ENCODE data around the gene ZNF598. TPM values are rescaled to one million over a fixed set of nuclear protein-coding genes. Genes with fewer than 3 reads are reported as not detected.

The ZNF598 gene
- total RNA-seq, 4 donors from 2014 or later: 28.5 to 43.0 (median 34.6) TPM

- 47% methylated on average over 5 of the region's 15 CpGs; no CpG with 5 or more reads in 1 of the 2 donors for WGBS, 2 donors (ENCODE audit: low coverage in 1 of 2)
- H3K27ac ChIP-seq: no peak overlapping the region
- H3K4me3 ChIP-seq: no peak overlapping the region
- TF ChIP-seq POLR2A (IDR thresholded peaks at IDR 0.05) (no peak), EP300 (IDR thresholded peaks at IDR 0.05) (no peak), CTCF (IDR thresholded peaks at IDR 0.05) (peak in 1 of 4 experiments; percentile 36), POLR2AphosphoS5 (IDR thresholded peaks at IDR 0.05) (no peak)
- H3K4me1 ChIP-seq: no peaks in the 10 kb centered on the region
- H3K27me3 ChIP-seq: no peaks in the 10 kb centered on the region
- no peaks in the 10 kb centered on the region for H3K9me3 ChIP-seq
- ATAC-seq: peak; percentile 29
- H3K36me3 ChIP-seq: peaks cover 0 to 95% of the 10 kb centered on the region in 2 donors
Measured at GRCh38 chr16:2056077-2056476, 46.5 kb upstream of the ZNF598 start.

DNA sequence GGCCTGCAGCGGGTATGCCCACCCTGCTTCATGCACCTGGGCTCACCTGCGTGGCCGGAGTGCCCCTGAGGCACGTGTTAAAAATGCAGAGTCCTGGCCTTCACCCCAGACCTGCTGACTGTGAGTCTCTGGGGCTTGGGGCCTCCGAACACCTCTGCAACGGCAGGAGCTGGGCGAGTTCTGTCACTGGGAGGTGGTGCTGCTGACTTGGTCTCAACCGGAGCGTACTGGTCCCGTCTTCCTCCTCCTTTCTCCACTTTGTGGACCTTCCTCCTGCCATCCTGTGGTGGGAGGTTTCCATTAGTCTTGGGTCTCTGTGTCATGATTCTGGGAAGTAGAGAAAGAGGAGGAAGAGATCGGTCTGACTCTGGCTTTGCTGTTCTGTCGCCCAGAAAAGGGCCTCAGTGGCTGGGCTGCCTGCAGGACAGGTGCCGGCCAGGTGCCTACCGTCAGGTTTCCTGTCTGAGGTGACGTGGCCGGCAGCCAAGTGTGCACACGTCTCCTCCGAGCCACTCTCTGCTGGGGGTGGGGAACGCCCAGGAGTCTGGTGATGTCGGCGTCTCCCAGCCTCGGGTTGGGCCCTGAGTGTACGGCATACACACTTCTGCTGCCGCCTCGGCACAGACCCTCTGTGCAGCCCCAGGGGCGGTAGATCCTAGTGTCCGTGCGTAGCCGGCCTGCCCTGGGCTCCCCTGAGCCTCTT lies 45.1 kb upstream of the ZNF598 start:
- Histone ChIP-seq H3K4me1 (peaks cover 0 to 2% (median 0%) of the 10 kb centered on the region in 3 donors), H3K36me3 (peaks cover 0 to 95% of the 10 kb centered on the region in 2 donors), H3K9me3 (no peaks in the 10 kb centered on the region), H3K27me3 (no peaks in the 10 kb centered on the region), H3K4me3 (no peak overlapping the region), H3K27ac (no peak overlapping the region)
- ATAC-seq: no peak
- no peak for TF ChIP-seq CTCF (IDR thresholded peaks at IDR 0.05)
- no peak for TF ChIP-seq POLR2AphosphoS5 (IDR thresholded peaks at IDR 0.05)
- no peak for TF ChIP-seq EP300 (IDR thresholded peaks at IDR 0.05)
- TF ChIP-seq POLR2A (IDR thresholded peaks at IDR 0.05): no peak
- 59 to 77% methylated on average over 2 to 3 of the region's 29 CpGs for WGBS, 2 donors (ENCODE audit: low coverage in 1 of 2)

DNA sequence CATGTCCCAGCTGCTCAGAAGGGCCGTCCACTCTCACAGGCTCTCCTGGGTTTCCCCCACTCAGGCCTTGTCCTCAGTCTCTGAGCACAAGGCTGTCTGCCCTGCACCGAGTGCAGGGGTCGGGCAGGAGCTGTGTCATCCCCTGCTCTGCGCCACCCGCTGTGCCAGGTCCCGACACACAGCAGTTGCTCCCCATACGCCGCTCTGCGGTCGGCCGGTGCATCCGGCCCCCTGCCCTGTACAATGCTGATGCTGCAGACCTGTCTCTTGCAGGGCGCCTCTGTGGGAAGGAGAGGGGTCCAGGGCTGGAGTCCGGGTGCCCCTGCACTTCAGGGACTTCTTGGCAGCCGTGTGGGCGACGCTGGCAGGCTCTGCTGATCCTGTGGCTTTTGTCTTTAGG lies 44.3 kb upstream of the ZNF598 start:
- Histone ChIP-seq H3K4me3 (no peak overlapping the region), H3K27me3 (no peaks in the 10 kb centered on the region), H3K9me3 (no peaks in the 10 kb centered on the region), H3K4me1 (peaks cover 0 to 10% (median 3%) of the 10 kb centered on the region in 3 donors), H3K36me3 (peaks cover 0 to 90% of the 10 kb centered on the region in 2 donors), H3K27ac (no peak overlapping the region)
- ATAC-seq: no peak
- no peak for TF ChIP-seq EP300 (IDR thresholded peaks at IDR 0.05)
- TF ChIP-seq POLR2A (IDR thresholded peaks at IDR 0.05): no peak
- no peak for TF ChIP-seq CTCF (IDR thresholded peaks at IDR 0.05)
- no peak for TF ChIP-seq POLR2AphosphoS5 (IDR thresholded peaks at IDR 0.05)
- WGBS, 2 donors (ENCODE audit: low coverage in 1 of 2): 90% methylated on average over 1 of the region's 17 CpGs; no CpG with 5 or more reads in 1 of the 2 donors

DNA sequence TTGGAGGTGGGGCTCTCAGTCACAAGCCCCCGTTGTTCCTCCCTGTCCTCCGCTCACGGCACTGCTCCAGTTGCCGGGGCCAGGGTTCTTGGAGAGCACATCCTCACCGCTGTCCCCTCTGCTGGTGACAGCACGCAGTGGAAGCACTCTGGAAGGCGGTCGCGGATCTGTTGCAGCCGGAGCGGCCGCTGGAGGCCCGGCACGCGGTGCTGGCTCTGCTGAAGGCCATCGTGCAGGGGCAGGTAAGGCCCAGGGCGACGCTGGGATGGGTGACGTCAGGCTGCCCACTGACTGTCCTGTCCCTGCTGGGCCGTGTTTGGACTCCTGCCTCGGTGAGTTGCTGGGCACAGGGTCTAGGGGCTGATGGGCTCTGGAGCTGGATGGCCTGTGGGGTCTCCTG lies 43.6 kb upstream of the ZNF598 start:
- TF ChIP-seq EP300 (IDR thresholded peaks at IDR 0.05) (no peak), POLR2AphosphoS5 (IDR thresholded peaks at IDR 0.05) (no peak), POLR2A (IDR thresholded peaks at IDR 0.05) (no peak)
- Histone ChIP-seq H3K9me3 (no peaks in the 10 kb centered on the region), H3K4me1 (peaks cover 0 to 17% (median 9%) of the 10 kb centered on the region in 3 donors), H3K4me3 (no peak overlapping the region), H3K27ac (no peak overlapping the region), H3K27me3 (no peaks in the 10 kb centered on the region), H3K36me3 (peaks cover 0 to 84% of the 10 kb centered on the region in 2 donors)
- WGBS, 2 donors (ENCODE audit: low coverage in 1 of 2): no CpG with 5 or more reads among the region's 21 CpGs
- ATAC-seq: no peak

GRCh38 chr16:2048116-2048543 lies 38.5 kb upstream of the ZNF598 start:
- TF ChIP-seq EP300 (IDR thresholded peaks at IDR 0.05) (no peak), POLR2A (IDR thresholded peaks at IDR 0.05) (no peak), POLR2AphosphoS5 (IDR thresholded peaks at IDR 0.05) (no peak), CTCF (IDR thresholded peaks at IDR 0.05) (no peak)
- H3K4me1 ChIP-seq: peaks cover 0 to 60% (median 25%) of the 10 kb centered on the region in 3 donors
- no peaks in the 10 kb centered on the region for H3K27me3 ChIP-seq
- WGBS, 2 donors (ENCODE audit: low coverage in 1 of 2): 0 to 20% methylated on average over 1 to 5 of the region's 30 CpGs
- peak overlapping the region; percentile 80 to 91 for H3K4me3 ChIP-seq
- peak; percentile 31 for ATAC-seq
- H3K36me3 ChIP-seq: peaks cover 0 to 54% of the 10 kb centered on the region in 2 donors
- no peaks in the 10 kb centered on the region for H3K9me3 ChIP-seq
- peak overlapping the region; percentile 20 to 83 (median 78) for H3K27ac ChIP-seq
